SHP77 treated with DMSO at 0.1 percent for 48 hours (cell line): ENCODE measurements around the gene SPI1.
A peak's percentile ranks its signal among the peaks of the same experiment; 100 is the strongest.

Experiments used
- DNase-seq: peaks from one replicate; lab custom pipeline; 2025; lab: John Stamatoyannopoulos, UW

Gene SPI1

GRCh38 chr11:47357985-47358730, 20.2 kb downstream of the SPI1 start:
- no peak for DNase-seq

- no peak for DNase-seq
Observed at GRCh38 chr11:47356998-47357329, 21.4 kb downstream of the SPI1 start.

- DNase-seq = no peak
Observed at GRCh38 chr11:47356129-47356997, 22.0 kb downstream of the SPI1 start.

GRCh38 chr11:47355283-47356128, 22.8 kb downstream of the SPI1 start:
- peak; percentile 95 for DNase-seq

GRCh38 chr11:47354913-47355282, 23.4 kb downstream of the SPI1 start:
- DNase-seq = no peak

- DNase-seq = no peak
Observed at GRCh38 chr11:47353978-47354774, 24.2 kb downstream of the SPI1 start.

- no peak for DNase-seq
Observed at GRCh38 chr11:47352556-47352955, 25.8 kb downstream of the SPI1 start, which contains the start of gene MYBPC3. TSS of gene MYBPC3 (minus strand) at chr11:47352702. CDS start at chr11:47352647, 55 bp downstream.

GRCh38 chr11:47351156-47352126, 26.9 kb downstream of the SPI1 start:
- DNase-seq = no peak

- DNase-seq = no peak
Observed at GRCh38 chr11:47350315-47350714, 28.0 kb downstream of the SPI1 start.

GRCh38 chr11:47349521-47350095, 28.7 kb downstream of the SPI1 start:
- no peak for DNase-seq

- DNase-seq = peak; percentile 58
Observed at GRCh38 chr11:47348859-47349258, 29.5 kb downstream of the SPI1 start.

GRCh38 chr11:47348131-47348802, 30.1 kb downstream of the SPI1 start:
- no peak for DNase-seq

GRCh38 chr11:47347137-47347536, 31.2 kb downstream of the SPI1 start:
- DNase-seq = no peak

GRCh38 chr11:47345890-47346563, 32.3 kb downstream of the SPI1 start:
- DNase-seq = no peak

- DNase-seq = no peak
Observed at GRCh38 chr11:47342854-47343253, 35.5 kb downstream of the SPI1 start.

GRCh38 chr11:47342036-47342803, 36.1 kb downstream of the SPI1 start:
- no peak for DNase-seq

GRCh38 chr11:47340980-47341775, 37.2 kb downstream of the SPI1 start:
- no peak for DNase-seq
